HG03025 (cell line): Measurements from ENCODE around the gene CASZ1.
A peak's percentile ranks its signal among the peaks of the same experiment; 100 is the strongest.

Experiments used
- ATAC-seq: cut with Tn5 transposase; IDR thresholded peaks from one replicate; pipeline ENCODE4 v1.9.1; 2021; ENCODE audit warnings: mild to moderate bottlenecking, moderate library complexity; ENCODE audit not compliant: unreplicated experiment, low FRiP score

The CASZ1 gene

GRCh38 chr1:10713614-10714013 is 82.8 kb downstream of the CASZ1 start:
- ATAC-seq, result no peak

GRCh38 chr1:10712568-10713362 is 83.7 kb downstream of the CASZ1 start:
- ATAC-seq, result no peak

- ATAC-seq, result no peak
These were observed 86.0 kb downstream of the CASZ1 start for GRCh38 chr1:10710489-10710888.

GRCh38 chr1:10709646-10710045 is 86.8 kb downstream of the CASZ1 start:
- ATAC-seq, result no peak

- no peak for ATAC-seq
These were observed 87.3 kb downstream of the CASZ1 start for GRCh38 chr1:10709165-10709564.

- ATAC-seq, result no peak
These were observed 87.7 kb downstream of the CASZ1 start for GRCh38 chr1:10708757-10709156.

- no peak for ATAC-seq
These were observed 89.2 kb downstream of the CASZ1 start for GRCh38 chr1:10707208-10707607.

GRCh38 chr1:10706376-10706913 is 90.0 kb downstream of the CASZ1 start:
- no peak for ATAC-seq

- ATAC-seq, result no peak
These were observed 90.5 kb downstream of the CASZ1 start for GRCh38 chr1:10705953-10706352.

- ATAC-seq, result no peak
These were observed 92.0 kb downstream of the CASZ1 start for GRCh38 chr1:10704368-10704882.

- ATAC-seq, result no peak
These were observed 92.7 kb downstream of the CASZ1 start for GRCh38 chr1:10703702-10704101.

- ATAC-seq, result no peak
These were observed 95.3 kb downstream of the CASZ1 start for GRCh38 chr1:10701145-10701544.

GRCh38 chr1:10699470-10699835 is 97.0 kb downstream of the CASZ1 start:
- no peak for ATAC-seq

- no peak for ATAC-seq
These were observed 97.5 kb downstream of the CASZ1 start for GRCh38 chr1:10698726-10699469.

GRCh38 chr1:10697621-10698160 is 98.8 kb downstream of the CASZ1 start:
- no peak for ATAC-seq

- ATAC-seq, result no peak
These were observed 99.5 kb downstream of the CASZ1 start for GRCh38 chr1:10696977-10697376.

GRCh38 chr1:10694633-10695627 is 101.5 kb downstream of the CASZ1 start:
- ATAC-seq, result peak; percentile 39

- peak; percentile 46 for ATAC-seq
These were observed 102.2 kb downstream of the CASZ1 start for GRCh38 chr1:10694274-10694632.

- no peak for ATAC-seq
These were observed 102.8 kb downstream of the CASZ1 start for GRCh38 chr1:10693497-10694273.
